Activated T-helper 9 cell treated with anti-CD3 and anti-CD28 coated beads, Interleukin-2, amount 50 U/mL, for 16 hours (primary cell): ENCODE measurements around the gene MAN1A1.
"Not testable (repeated sequence)": the region's sequence is repeated elsewhere in the genome, so short reads cannot be mapped to it uniquely, and the experiment has no call there.

ENCODE experiments used
- DNase-seq: peaks from one replicate; pipeline ENCODE4 v3.0.0-alpha.2; 2020; ENCODE audit warnings: low read depth

The MAN1A1 gene

GRCh38 chr6:119303164-119303887 is 46.2 kb downstream of the MAN1A1 start:
- DNase-seq, result no peak

DNA sequence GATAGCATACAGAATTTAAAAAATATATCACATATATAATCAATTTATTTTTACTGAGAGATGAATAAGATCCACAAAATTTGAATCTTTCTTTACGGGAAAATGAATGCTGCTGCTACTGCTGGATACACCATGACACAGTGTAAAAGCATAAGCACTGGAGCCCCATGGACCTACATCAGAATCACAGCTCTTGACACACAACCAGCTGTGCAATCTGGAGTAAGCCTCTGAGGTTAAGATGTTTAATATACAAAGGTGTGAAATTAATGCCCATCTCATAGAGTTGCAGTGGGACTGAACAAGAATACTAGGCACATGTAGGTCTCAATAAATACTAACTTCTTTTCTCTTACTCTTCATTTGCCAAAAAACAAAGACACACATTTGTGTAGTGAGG is 48.1 kb downstream of the MAN1A1 start:
- DNase-seq, result no peak

- no peak for DNase-seq
Observed at GRCh38 chr6:119299694-119300093, 49.9 kb downstream of the MAN1A1 start.

DNA sequence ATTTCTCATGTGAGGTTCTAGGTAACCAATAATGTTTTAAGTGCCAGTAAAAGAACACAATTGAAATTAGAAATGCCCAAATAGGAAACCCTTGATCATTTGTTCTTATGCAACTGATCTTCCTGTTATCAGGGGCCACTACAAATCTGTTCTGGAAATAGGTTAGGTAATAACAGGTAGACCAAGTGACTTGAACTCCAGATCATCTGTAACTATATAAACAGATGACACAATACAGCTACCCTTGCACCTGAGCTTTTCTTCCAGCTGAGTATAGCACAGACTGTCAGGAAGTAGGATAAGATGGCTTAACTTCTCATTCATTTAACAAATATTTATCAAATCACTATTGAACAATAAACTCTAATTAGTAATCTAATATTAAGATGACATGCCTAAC is 52.5 kb downstream of the MAN1A1 start:
- no peak for DNase-seq

GRCh38 chr6:119296036-119297035 is 53.2 kb downstream of the MAN1A1 start:
- no peak for DNase-seq

- DNase-seq, result no peak
Observed at GRCh38 chr6:119294984-119295383, 54.6 kb downstream of the MAN1A1 start.

DNA sequence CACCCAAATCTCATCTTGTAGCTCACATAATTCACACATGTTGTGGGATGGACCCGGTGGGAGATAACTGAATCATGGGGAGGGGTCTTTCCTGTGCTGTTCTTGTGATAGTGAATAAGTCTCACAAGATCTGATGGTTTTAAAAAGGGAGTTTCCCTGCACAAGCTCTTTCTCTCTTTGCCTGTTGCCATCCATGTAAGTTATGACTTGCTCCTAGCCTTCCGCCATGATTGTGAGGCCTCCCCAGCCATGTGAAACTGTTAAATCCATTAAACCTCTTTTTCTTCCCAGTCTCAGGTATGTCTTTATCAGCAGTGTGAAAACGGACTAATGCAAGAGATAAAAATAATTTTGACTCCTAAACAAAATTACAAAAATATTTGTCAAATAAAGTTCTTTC is 58.5 kb downstream of the MAN1A1 start:
- DNase-seq, result not testable (repeated sequence)

DNA sequence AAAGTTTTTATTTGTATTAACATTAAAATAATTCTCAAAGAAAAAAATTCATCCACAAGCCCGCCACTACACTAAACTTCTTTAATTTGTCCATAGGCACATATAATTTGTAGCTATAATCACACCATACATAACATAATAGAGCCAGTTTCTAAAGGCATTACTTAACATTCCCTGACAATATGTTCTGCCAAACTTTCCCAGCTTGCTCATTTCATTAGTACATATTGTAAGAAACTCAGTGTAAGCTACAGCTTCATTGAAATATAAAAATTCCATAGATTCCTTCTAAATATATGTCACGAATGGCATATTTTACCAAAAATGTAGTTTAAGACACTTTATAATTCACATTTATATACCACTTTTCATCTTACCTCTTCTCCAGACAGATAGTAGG is 59.3 kb downstream of the MAN1A1 start:
- DNase-seq, result no peak

- no peak for DNase-seq
Observed at GRCh38 chr6:119289651-119290050, 59.9 kb downstream of the MAN1A1 start.

- DNase-seq, result no peak
Observed at GRCh38 chr6:119285908-119286625, 63.5 kb downstream of the MAN1A1 start.

DNA sequence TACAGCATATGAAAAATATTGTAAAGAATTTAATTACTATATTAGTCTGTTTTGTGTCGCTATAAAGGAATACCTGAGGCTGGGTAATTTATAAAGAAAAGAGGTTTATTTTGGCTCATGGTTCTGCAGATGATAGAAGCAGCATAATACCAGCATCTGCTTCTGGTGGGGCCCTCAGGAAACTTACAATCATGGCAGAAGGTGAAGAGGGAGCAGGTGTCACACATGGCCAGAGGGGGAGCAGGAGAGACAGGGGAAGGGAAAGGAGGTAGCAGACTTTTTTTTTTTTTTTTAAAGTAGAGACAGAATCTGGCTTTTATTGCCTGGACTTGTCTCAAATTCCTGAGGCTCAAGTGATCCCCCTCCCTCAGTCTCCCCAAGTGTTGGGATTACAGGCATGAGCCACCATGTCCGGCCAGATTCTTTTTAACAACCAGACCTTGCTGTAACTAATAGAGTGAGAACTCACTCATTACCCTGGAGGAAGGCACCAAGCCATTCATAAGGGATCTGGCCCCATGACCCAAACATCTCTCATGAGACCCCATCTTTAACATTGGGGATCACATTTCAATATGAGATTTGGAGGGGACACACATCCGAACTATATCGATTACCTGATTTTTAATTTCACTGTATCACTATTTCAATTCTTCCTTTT is 64.6 kb downstream of the MAN1A1 start:
- no peak for DNase-seq

GRCh38 chr6:119283979-119284545 is 65.5 kb downstream of the MAN1A1 start:
- DNase-seq, result no peak

DNA sequence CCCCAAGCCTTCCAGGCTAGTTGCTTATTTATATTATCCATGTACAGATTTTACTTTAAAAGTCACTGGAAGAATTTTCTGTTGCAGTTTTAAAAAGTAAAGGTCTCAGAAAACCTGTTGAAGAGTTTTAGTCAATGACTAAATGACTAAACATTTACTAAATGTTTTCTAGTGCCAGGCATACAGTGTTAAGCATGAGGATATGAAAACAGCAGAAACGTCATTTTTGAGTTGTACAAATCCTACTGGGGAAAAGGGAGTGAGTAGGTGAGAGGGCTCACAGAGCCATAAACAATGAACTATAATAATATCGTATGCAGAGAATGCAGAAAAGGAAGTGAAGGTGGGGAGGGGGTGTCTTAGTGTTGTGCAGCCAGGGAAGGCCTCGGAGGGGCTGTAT is 66.3 kb downstream of the MAN1A1 start:
- no peak for DNase-seq

DNA sequence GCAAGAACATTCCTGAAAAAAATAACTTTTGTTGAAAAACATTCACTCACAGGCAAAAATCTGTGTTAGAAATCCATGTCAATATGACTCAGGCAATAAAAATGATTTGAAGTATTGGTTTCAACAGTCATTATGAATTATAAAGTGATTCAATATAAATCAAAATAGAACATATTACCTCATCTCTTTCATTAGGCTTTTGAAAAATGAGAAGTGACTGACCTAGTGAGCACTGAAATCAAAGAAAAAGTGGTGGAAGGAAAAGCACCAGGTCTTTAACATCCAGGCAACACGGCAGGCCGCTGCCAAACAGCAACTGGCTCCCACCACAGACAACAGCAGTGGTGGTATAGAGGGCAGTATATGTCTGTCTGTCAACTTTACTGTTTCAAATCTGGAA is 68.9 kb downstream of the MAN1A1 start:
- DNase-seq, result no peak

GRCh38 chr6:119280080-119280479 is 69.5 kb downstream of the MAN1A1 start:
- DNase-seq, result no peak

DNA sequence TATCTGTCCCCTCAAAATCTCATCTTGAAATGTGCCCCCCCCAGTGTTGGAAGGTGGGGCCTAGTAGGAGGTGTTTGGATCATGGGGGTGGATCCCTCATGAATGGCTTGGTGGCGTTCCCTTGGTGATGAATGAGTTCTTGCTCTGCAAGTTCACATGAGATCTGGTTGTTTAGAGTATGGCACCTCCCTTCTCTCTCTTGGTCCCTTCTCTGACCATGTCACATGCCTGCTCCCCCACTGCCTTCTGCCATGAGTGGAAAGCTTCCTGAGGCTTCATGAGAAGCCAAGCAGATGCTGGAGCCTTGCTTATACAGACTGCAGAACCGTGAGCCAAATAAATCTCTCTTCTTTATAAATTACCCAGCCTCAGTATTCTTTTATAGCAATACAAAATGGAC is 70.9 kb downstream of the MAN1A1 start:
- DNase-seq, result no peak

- DNase-seq, result no peak
Observed at GRCh38 chr6:119277052-119277451, 72.5 kb downstream of the MAN1A1 start.

GRCh38 chr6:119276211-119276610 is 73.3 kb downstream of the MAN1A1 start:
- no peak for DNase-seq

- no peak for DNase-seq
Observed at GRCh38 chr6:119274197-119274595, 75.4 kb downstream of the MAN1A1 start.

- DNase-seq, result no peak
Observed at GRCh38 chr6:119273272-119274196, 76.0 kb downstream of the MAN1A1 start.

- DNase-seq, result no peak
Observed at GRCh38 chr6:119270545-119270944, 79.0 kb downstream of the MAN1A1 start.
